Skin epidermis (tissue), 12 donors: Measurements from ENCODE around the gene UBL4B.

Experiments
- H3K27ac ChIP-seq, 21 experiments: fragments of 200-600 bp; sonication (generic) in 11 of 21; one replicate each; pipeline ENCODE4 v1.5.0; 2020; ENCODE audit warnings: mild to moderate bottlenecking in 3 of 21, inconsistent platforms in 2 of 21, moderate library complexity in 2 of 21
- H3K4me3 ChIP-seq, 7 experiments: fragments of 200-600 bp; sonication (generic) in 2 of 7; one replicate each; pipeline ENCODE4 v1.5.0; 2020; ENCODE audit warnings: inconsistent platforms in 2 of 7, mild to moderate bottlenecking in 2 of 7, moderate library complexity in 1 of 7

The UBL4B gene

DNA sequence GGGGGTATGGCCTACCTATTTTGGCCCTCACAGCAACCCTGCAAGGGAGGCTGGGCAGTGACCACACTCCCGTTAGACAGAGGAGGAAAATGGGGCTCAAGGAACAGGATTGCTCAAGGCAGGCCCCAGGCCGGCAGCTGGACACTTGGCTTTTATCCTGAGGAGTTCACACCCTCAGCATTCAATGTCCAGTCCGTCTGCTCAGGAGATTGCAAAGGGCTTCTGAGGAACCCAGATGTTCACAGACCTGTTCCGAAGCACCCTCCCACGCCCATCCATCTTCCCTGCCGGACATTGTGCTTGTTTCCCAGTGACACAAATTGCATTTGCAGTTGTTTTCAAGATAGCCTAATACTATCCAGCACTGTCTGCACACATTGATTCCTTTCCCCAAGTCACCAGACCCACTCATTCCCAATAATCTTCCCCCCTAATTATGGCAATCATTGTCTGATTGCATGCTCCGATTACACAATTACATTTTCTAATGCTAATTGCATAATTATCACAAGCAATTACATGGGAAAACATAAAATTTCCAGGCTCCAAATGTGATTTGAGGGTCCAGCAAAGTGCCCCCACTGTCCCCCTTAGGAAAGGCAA, 4.3 kb upstream of the UBL4B start:
- H3K27ac ChIP-seq = no peak overlapping the region
- no peak overlapping the region for H3K4me3 ChIP-seq

DNA sequence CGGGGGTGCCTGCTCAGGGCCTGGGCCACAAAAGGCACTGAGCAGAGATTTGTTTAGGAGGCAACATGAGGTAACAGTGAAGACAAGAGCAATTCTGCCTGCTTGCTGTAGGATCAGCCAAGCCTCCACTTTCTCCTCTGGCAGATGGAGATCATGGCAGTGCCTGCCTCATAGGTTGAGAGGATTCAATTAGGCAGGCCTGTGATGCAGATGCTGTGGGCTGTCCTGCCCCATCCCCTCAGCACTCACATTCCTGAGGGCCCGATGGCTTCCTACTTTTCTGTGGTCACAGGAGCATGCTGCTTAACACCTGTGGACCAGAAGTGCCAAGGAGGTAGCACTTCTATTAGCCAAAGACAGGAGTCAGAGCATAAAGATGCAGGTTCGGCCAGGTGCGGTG, 1.2 kb upstream of the UBL4B start:
- no peak overlapping the region for H3K4me3 ChIP-seq

DNA sequence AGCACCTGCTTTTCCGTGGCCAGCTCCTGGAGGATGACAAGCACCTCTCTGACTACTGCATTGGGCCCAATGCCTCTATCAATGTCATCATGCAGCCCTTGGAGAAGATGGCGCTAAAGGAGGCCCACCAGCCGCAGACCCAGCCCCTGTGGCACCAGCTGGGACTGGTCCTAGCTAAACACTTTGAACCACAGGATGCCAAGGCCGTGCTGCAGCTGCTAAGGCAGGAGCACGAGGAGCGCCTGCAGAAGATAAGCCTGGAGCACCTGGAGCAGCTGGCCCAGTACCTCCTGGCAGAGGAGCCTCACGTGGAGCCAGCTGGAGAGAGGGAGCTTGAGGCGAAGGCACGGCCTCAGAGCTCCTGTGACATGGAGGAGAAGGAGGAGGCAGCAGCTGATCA, 413 bp downstream of the UBL4B start:
- no peak overlapping the region for H3K4me3 ChIP-seq
- H3K27ac ChIP-seq = no peak overlapping the region

More for the DNA sequence above, 1.2 kb upstream of the UBL4B start:
- H3K27ac ChIP-seq = no peak overlapping the region

GRCh38 chr1:110113551-110113950, 1.3 kb downstream of the UBL4B start:
- Histone ChIP-seq H3K4me3 (no peak overlapping the region), H3K27ac (no peak overlapping the region)

- Histone ChIP-seq H3K4me3 (no peak overlapping the region), H3K27ac (no peak overlapping the region)
Measured at GRCh38 chr1:110114173-110114572, 1.9 kb downstream of the UBL4B start.

DNA sequence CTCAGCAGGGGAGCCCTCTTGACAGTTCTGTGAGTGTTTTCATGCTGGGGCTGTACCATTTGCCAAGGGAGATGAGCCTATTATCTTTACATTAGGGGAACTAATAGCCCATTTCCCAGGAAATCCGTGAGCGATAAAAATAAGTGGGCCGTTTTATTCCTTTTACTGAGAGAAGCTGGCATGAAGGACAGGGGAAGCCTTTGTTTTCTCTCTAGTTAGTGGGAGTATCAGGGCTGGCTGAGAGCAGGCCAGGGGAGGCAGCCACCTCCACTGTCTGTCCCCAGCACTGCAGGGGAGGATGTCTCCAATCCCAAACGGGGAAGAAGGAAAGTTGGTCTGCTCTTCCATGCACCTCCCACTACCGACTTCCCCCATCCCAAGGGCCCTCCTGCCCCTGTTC, 2.5 kb downstream of the UBL4B start:
- H3K27ac ChIP-seq = no peak overlapping the region
- no peak overlapping the region for H3K4me3 ChIP-seq

- Histone ChIP-seq H3K27ac (no peak overlapping the region), H3K4me3 (no peak overlapping the region)
Measured at GRCh38 chr1:110118636-110119396, 6.6 kb downstream of the UBL4B start.

- H3K27ac ChIP-seq = no peak overlapping the region
- no peak overlapping the region for H3K4me3 ChIP-seq
Measured at GRCh38 chr1:110119843-110120242, 7.6 kb downstream of the UBL4B start.

- Histone ChIP-seq H3K4me3 (no peak overlapping the region), H3K27ac (no peak overlapping the region)
Measured at GRCh38 chr1:110120960-110121561, 8.8 kb downstream of the UBL4B start.

DNA sequence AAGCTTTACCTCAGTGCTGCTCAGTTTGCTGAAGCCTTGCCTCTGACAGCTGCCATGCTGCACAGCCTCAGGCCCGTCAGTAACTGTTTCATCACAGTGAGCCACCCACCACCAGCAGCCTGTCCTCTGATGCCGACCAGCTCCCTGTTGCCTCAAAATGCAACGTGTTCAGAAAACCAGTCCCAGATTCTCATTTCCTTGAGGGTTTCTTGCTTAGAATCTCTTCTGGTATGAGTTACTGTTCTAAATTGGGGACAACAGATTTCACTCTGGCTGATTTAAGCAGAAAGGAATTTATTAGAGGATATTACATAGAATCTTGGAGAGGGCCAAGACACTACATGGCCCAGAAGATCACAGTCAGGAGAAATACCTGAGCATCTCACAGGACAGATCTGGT, 11.0 kb downstream of the UBL4B start:
- Histone ChIP-seq H3K4me3 (no peak overlapping the region), H3K27ac (no peak overlapping the region)

DNA sequence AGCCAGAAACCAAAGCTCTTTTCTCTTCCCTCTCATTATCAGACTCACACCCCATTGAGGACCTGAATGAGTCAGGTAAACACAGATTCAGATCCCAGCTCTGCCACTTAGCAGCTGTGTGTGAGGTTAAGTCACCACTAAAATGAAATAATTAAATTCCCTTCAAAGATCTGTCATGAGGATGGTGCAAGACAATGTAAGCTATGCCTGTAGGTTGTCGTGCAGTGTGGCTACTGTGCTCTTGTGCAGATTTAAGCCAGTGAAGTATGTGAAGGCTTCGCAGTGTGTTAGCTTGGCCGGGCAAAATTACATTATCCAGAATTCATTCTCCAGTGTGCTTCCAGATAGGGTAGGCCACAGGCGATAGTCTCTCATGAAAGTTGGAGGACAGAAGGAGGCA, 13.6 kb downstream of the UBL4B start:
- no peak overlapping the region for H3K27ac ChIP-seq

GRCh38 chr1:110130113-110130591, 17.9 kb downstream of the UBL4B start:
- H3K4me3 ChIP-seq = no peak overlapping the region
- H3K27ac ChIP-seq = no peak overlapping the region

More for the DNA sequence above, 13.6 kb downstream of the UBL4B start:
- H3K4me3 ChIP-seq = no peak overlapping the region

GRCh38 chr1:110130989-110131388, 18.7 kb downstream of the UBL4B start:
- no peak overlapping the region for H3K27ac ChIP-seq

DNA sequence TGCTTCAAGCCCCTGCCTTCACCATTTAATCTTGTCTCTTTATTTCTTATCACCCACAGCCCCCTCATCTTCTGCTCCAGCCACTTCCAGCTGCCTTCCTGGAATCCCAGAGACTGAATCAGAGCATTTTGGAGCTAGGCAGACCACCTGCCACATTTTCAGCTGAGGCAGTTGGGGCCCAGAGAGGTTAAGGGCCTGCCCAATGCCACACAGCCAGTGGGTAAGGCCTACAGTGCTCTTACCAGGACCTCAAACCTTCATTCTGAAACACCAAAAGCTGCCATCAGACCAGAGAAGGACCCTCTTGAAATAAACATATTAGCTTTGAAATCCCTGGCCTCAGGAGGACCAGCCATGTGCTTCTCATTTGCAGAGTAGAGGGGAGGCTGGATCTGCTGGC, 20.4 kb downstream of the UBL4B start:
- H3K4me3 ChIP-seq = no peak overlapping the region
- no peak overlapping the region for H3K27ac ChIP-seq

More at GRCh38 chr1:110130989-110131388, 18.7 kb downstream of the UBL4B start:
- H3K4me3 ChIP-seq = no peak overlapping the region

- H3K4me3 ChIP-seq = no peak overlapping the region
- H3K27ac ChIP-seq = no peak overlapping the region
Measured at GRCh38 chr1:110133436-110133835, 21.2 kb downstream of the UBL4B start.

DNA sequence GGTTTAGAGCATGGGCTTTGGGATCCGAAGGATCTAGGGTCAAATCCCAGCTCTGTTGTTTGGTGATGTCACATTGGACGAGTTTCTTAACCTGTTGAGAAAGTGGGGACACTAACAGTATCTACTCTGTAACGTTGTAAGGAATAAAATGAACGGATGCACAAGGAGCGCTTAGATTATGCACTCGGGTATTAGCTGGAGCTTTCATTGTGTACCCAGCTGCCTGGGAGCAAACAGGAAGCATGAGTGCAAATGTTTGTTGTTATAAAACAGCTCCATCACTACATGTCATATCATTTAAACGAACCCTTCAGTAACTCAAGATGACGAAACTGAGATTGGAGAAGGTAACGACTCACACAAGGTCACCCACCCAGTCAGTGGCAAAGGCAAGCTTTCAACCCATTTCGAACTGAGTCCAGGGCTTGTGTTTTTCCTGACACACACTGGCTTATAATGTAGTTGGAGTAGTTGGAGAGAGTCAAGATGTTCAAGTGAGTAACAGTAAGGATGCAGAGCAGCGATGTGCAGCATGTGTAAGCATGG, 21.9 kb downstream of the UBL4B start:
- H3K4me3 ChIP-seq = no peak overlapping the region
- no peak overlapping the region for H3K27ac ChIP-seq

DNA sequence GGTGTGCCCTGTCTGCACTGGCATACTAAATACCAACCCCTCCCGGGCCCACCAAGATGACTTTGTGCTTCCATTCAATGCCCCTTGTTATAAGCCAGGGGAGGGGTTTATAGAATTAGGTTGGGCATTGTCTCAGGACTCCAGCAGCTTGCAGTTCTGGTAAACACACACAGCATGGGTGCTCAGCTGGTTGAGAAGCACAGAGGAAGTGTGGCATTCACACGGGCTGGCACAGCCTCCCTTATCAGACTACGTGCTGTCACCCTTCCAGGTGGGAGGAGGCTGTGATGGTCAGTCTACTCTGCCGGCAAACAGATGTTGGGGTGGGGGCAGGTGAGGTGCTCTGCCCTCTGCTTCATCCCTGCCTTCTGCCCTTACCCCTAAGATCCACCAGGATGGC, 23.0 kb downstream of the UBL4B start:
- Histone ChIP-seq H3K4me3 (no peak overlapping the region), H3K27ac (no peak overlapping the region)

- Histone ChIP-seq H3K4me3 (no peak overlapping the region), H3K27ac (no peak overlapping the region)
Measured at GRCh38 chr1:110135666-110136065, 23.4 kb downstream of the UBL4B start.

GRCh38 chr1:110136911-110137310, 24.7 kb downstream of the UBL4B start:
- no peak overlapping the region for H3K4me3 ChIP-seq
- no peak overlapping the region for H3K27ac ChIP-seq

DNA sequence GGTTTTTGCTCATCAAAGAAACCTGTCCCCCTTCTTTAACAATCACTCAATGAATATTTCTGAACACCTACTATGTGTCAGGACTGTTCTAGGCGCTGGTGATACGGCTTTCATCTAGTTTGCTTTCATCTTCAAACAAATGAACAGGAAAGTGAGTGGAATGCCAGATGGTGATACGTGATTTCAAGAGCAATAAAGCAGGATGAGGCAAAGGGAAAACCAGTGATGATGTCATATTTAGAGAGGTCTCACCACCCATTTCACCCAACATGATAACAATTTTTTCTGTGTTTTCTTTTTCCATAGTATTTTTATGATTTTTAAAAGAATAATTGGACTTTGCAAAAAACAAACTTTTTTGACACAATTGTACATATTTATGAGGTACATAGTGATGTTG, 26.7 kb downstream of the UBL4B start:
- Histone ChIP-seq H3K4me3 (no peak overlapping the region), H3K27ac (no peak overlapping the region)

- H3K27ac ChIP-seq = no peak overlapping the region
- no peak overlapping the region for H3K4me3 ChIP-seq
Measured at GRCh38 chr1:110144366-110144765, 32.1 kb downstream of the UBL4B start.
